K562 (cell line): ENCODE results near the gene ZNF556. TPM values are rescaled to one million over a fixed set of nuclear protein-coding genes. Genes with fewer than 3 reads are reported as not detected.

Experiments
- ATAC-seq: fragments of 200-7000 bp; cut with Tn5 transposase; 3 replicates; pipeline ENCODE4 v1.9.1; 2020; ENCODE audit warnings: moderate library complexity
- BruUV-seq: library from RNA; stranded (reverse); fragments of 400-500 nt; replicated peaks from 2 replicates; lab custom pipeline; 2021; lab: Mats Ljungman, UMichigan
- CTCF ChIA-PET: fragments of 300-600 bp; formaldehyde crosslinking; extraction: SDS; loops from one replicate; lab custom pipeline; 2021; ENCODE audit warnings: low intra/inter-chr PET ratio; lab: Yijun Ruan, JAX
- POLR2A ChIA-PET: fragments of 300-600, 350-650 bp; sonication (Branson Sonifier 250); formaldehyde crosslinking; extraction: SDS; loops from one replicate; lab custom pipeline; 2021; ENCODE audit warnings: antibody characterized with exemption, inconsistent platforms; lab: Yijun Ruan, JAX
- DNase-seq, 4 experiments: peaks; one replicate each; pipeline versions ENCODE4 v3.0.0 to v3.0.0-alpha.2; 2011 to 2018; ENCODE audit warnings: low spot score in 3 of 4, mixed read lengths in 3 of 4; ENCODE audit errors: extremely low read depth in 1 of 4
- FAIRE-seq: peaks from 2 replicates; lab custom pipeline; 2011; peaks lifted over from hg19 to GRCh38; lab: Jason Lieb, UNC
- H2AFZ ChIP-seq: 2 replicates; pipeline ENCODE4 v1.6.0; 2011; ENCODE audit warnings: low read depth, low read length, control low read depth, inconsistent platforms
- H3K27ac ChIP-seq: fragments of 200-600 bp; 3 replicates; pipeline ENCODE4 v1.8.0; 2011; ENCODE audit warnings: low read depth, mild to moderate bottlenecking, control low read depth, inconsistent platforms, low read length, moderate library complexity, mixed read lengths; ENCODE audit errors: extremely low read depth
- H3K27me3 ChIP-seq, 2 experiments: fragments of 300-600 bp in 1 of 2; 2 replicates in 1 of 2; 3 replicates in 1 of 2; pipeline versions ENCODE4 v1.6.0 to v1.8.0; 2011; ENCODE audit warnings: inconsistent platforms in 2 of 2, low read length in 2 of 2, mild to moderate bottlenecking in 1 of 2, mixed read lengths in 1 of 2, moderate library complexity in 1 of 2; ENCODE audit not compliant: control insufficient read depth in 2 of 2, insufficient read depth in 2 of 2
- H3K36me3 ChIP-seq: fragments of 300-600 bp; 3 replicates; pipeline ENCODE4 v1.8.0; 2011; ENCODE audit warnings: mild to moderate bottlenecking, low read length, inconsistent platforms; ENCODE audit not compliant: control insufficient read depth, insufficient read depth
- H3K4me1 ChIP-seq, 2 experiments: fragments of 200-600 bp in 1 of 2; replicated peaks in 1 of 2; 2 replicates in 1 of 2; 3 replicates in 1 of 2; pipeline versions ENCODE4 v1.5.1 to v1.8.0; 2011; ENCODE audit warnings: inconsistent platforms in 2 of 2, low read length in 2 of 2, mild to moderate bottlenecking in 1 of 2, mixed read lengths in 1 of 2, moderate library complexity in 1 of 2; ENCODE audit not compliant: control insufficient read depth in 2 of 2, insufficient read depth in 2 of 2
- H3K4me2 ChIP-seq: 2 replicates; pipeline ENCODE4 v1.6.1; 2011; ENCODE audit warnings: low read length, control low read depth, inconsistent platforms, mixed read lengths; ENCODE audit not compliant: insufficient read depth
- H3K4me3 ChIP-seq: fragments of 200-600 bp; sonication (generic), shearing (Covaris generic); 2 replicates; pipeline ENCODE4 v1.5.1; 2016; ENCODE audit warnings: control low read depth, inconsistent platforms
- H3K79me2 ChIP-seq: fragments of 200-600 bp; 3 replicates; pipeline ENCODE4 v1.8.0; 2011; ENCODE audit warnings: low read length, inconsistent platforms; ENCODE audit not compliant: control insufficient read depth, insufficient read depth
- H3K9ac ChIP-seq, 2 experiments: 2 replicates each; pipeline versions ENCODE4 v1.6.0 to v1.6.1; 2011; ENCODE audit warnings: low read depth in 2 of 2, low read length in 2 of 2, control low read depth in 1 of 2, inconsistent platforms in 1 of 2, mild to moderate bottlenecking in 1 of 2, mixed read lengths in 1 of 2; ENCODE audit not compliant: insufficient read depth in 1 of 2
- H3K9me1 ChIP-seq: one replicate; pipeline ENCODE4 v1.6.0; 2011; ENCODE audit warnings: inconsistent platforms, mild to moderate bottlenecking, low read length, moderate library complexity; ENCODE audit not compliant: control insufficient read depth, insufficient read depth
- H3K9me3 ChIP-seq: replicated peaks from 2 replicates; pipeline ENCODE4 v1.5.1; 2011; ENCODE audit warnings: low read depth, low read length, inconsistent platforms; ENCODE audit not compliant: control insufficient read depth, insufficient read depth
- H4K20me1 ChIP-seq: replicated peaks from 2 replicates; pipeline ENCODE4 v1.6.1; 2011; ENCODE audit warnings: low read length, inconsistent platforms, mixed read lengths; ENCODE audit not compliant: control insufficient read depth, insufficient read depth
- ATF1 ChIP-seq, 2 experiments: fragments of 450-650 bp in 1 of 2; IDR thresholded peaks; 2 replicates each; pipeline ENCODE4 v1.6.1; 2016; ENCODE audit warnings: missing compliant biosample characterization in 1 of 2, missing genetic modification characterization in 1 of 2
- DLX4 ChIP-seq: fragments of 250-450 bp; sonication (Bioruptor Pico); IDR thresholded peaks from 2 replicates; pipeline ENCODE4 v1.6.1; 2021; ENCODE audit warnings: mild to moderate bottlenecking
- ELF2 ChIP-seq: fragments of 250-450 bp; sonication (Bioruptor Pico); IDR thresholded peaks from 2 replicates; pipeline ENCODE4 v1.5.0; 2021; ENCODE audit warnings: mild to moderate bottlenecking
- GTF2E2 ChIP-seq: fragments of 200-800 bp; sonication (Bioruptor generic); IDR thresholded peaks from 2 replicates; pipeline ENCODE4 v1.6.1; 2016; ENCODE audit warnings: missing genetic modification characterization, missing compliant biosample characterization
- HDAC1 ChIP-seq, 2 experiments: fragments of 450-650 bp; IDR thresholded peaks; 2 replicates each; pipeline ENCODE4 v1.6.1; 2016 to 2017; ENCODE audit warnings: inconsistent platforms in 1 of 2, mild to moderate bottlenecking in 1 of 2, moderate library complexity in 1 of 2
- MCM3 ChIP-seq: fragments of 450-650 bp; IDR thresholded peaks from 2 replicates; pipeline ENCODE4 v1.6.1; 2016
- MCM5 ChIP-seq: fragments of 450-650 bp; IDR thresholded peaks from 2 replicates; pipeline ENCODE4 v1.6.1; 2016; ENCODE audit warnings: low read depth
- NBN ChIP-seq: fragments of 450-650 bp; IDR thresholded peaks from 2 replicates; pipeline ENCODE4 v1.6.1; 2016; ENCODE audit warnings: low read depth, mild to moderate bottlenecking
- PKNOX1 ChIP-seq: fragments of 450-650 bp; IDR thresholded peaks from 2 replicates; pipeline ENCODE4 v1.6.1; 2016
- ZFX ChIP-seq: sonication (generic); formaldehyde crosslinking; IDR thresholded peaks from 2 replicates; pipeline ENCODE4 v1.8.0; 2022; ENCODE audit warnings: mild to moderate bottlenecking, missing genetic modification reagents, moderate library complexity
- ZNF280A ChIP-seq: fragments of 450-650 bp; IDR thresholded peaks from 2 replicates; pipeline ENCODE4 v1.6.1; 2018; ENCODE audit warnings: mild to moderate bottlenecking, low read depth; ENCODE audit not compliant: partially characterized antibody
- ZNF280B ChIP-seq: fragments of 250-450 bp; sonication (Bioruptor Pico); IDR thresholded peaks from 2 replicates; pipeline ENCODE4 v1.5.1; 2021; ENCODE audit warnings: mild to moderate bottlenecking
- ZNF518B ChIP-seq: fragments of 250-450 bp; sonication (Bioruptor Pico); IDR thresholded peaks from 2 replicates; pipeline ENCODE4 v1.5.0; 2021; ENCODE audit warnings: mild to moderate bottlenecking, moderate library complexity
- WGBS: fragments of 100-300 bp; shearing (Covaris generic); methylation state at CpG from one replicate; pipeline ENCODE4 v1.1.6; 2016; ENCODE audit warnings: low coverage, mixed read lengths; ENCODE audit not compliant: insufficient coverage; ENCODE audit errors: missing lambda C conversion rate; 5-methylcytosine and 5-hydroxymethylcytosine counted together
- in situ Hi-C: fragments of 300-500 bp; cut with MboI; formaldehyde crosslinking; loops from 4 replicates; pipeline ENCODE4 v1.15.0; 2018; ENCODE audit warnings: inconsistent platforms, mixed read lengths
- intact Hi-C: fragments of 100-400 bp; cut with micrococcal nuclease; formaldehyde crosslinking; loops from 2 replicates; pipeline ENCODE4 v1.14.2; 2022
- polyA plus RNA-seq, 8 experiments: library from polyadenylated mRNA; depleted of rRNA in 4 of 8; stranded (reverse) in 5 of 8; unstranded in 3 of 8; fragments of >200 nt; fragmentation: Nextera tagmentation in 2 of 8; fragmentation: Illumina TruSeq in 1 of 8; extraction: Ambion mirVana in 2 of 8; extraction: Trizol in 1 of 8; gene quantifications; 2 replicates each; pipeline versions ENCODE4 v1.2.1 to v1.2.3, GENCODE V29; 2011 to 2014; ENCODE audit warnings: inconsistent platforms in 1 of 8, missing spikeins in 1 of 8
- total RNA-seq, 7 experiments: library from RNA; depleted of rRNA in 6 of 7; stranded (reverse); fragments of >200 nt in 6 of 7; fragmentation: Illumina TruSeq in 2 of 7; extraction: Trizol in 2 of 7; gene quantifications; 2 replicates each; pipeline versions ENCODE4 v1.2.1 to v1.2.3, GENCODE V29; 2011 to 2021; ENCODE audit warnings: low replicate concordance in 1 of 7

Gene ZNF556
- total and polyA plus RNA-seq, 9 of the 15 experiments (the other 6 are each of a cell fraction or from before 2014, with no cell fraction given): 0.01 to 0.36 (median 0.10) TPM; not detected in 1

- Histone ChIP-seq H3K4me1 (no peaks in the 10 kb centered on the region), H4K20me1 (no peaks in the 10 kb centered on the region), H3K27me3 (no peaks in the 10 kb centered on the region), H3K27ac (no peak overlapping the region), H3K9ac (no peak overlapping the region), H3K9me3 (peaks cover 33% of the 10 kb centered on the region), H3K79me2 (no peaks in the 10 kb centered on the region; the same call in 2 of the 3 replicates), H3K4me3 (no peak overlapping the region), H3K9me1 (no peaks in the 10 kb centered on the region), H3K4me2 (no peak overlapping the region), H3K36me3 (peaks cover 37% of the 10 kb centered on the region), H2AFZ (no peak overlapping the region)
- intact Hi-C loops (no loop called here), in situ Hi-C loops (no loop called here)
- no peak for ATAC-seq
- 52% methylated on average over 3 of the region's 3 CpGs for WGBS
- POLR2A ChIA-PET: no interaction called here
- FAIRE-seq: no peak
- CTCF ChIA-PET: no interaction called here
- DNase-seq: no peak
- BruUV-seq: no TSS peak
- TF ChIP-seq ZNF518B: no peak
- TF ChIP-seq ZNF280B (CRISPR knock-in tag): no peak
- no peak for TF ChIP-seq MCM3
- TF ChIP-seq DLX4 (CRISPR knock-in tag): no peak
- no peak for TF ChIP-seq GTF2E2 (tag)
- no peak for TF ChIP-seq ELF2 (CRISPR knock-in tag)
- no peak for TF ChIP-seq NBN
- TF ChIP-seq ZNF280A: no peak
- TF ChIP-seq PKNOX1: no peak
- no peak for TF ChIP-seq ATF1 (CRISPR knock-in tag; IDR thresholded peaks at IDR 0.05)
- no peak for TF ChIP-seq ATF1 (tag; IDR thresholded peaks at IDR 0.05)
- TF ChIP-seq HDAC1 (IDR thresholded peaks at IDR 0.05): no peak
- no peak for TF ChIP-seq ZFX (CRISPR knock-in tag)
- no peak for TF ChIP-seq MCM5
Measured at GRCh38 chr19:2850256-2850925, 16.7 kb upstream of the ZNF556 start.
